Non-pigmented ciliary epithelial cell (primary cell): ENCODE results near the gene STXBP3.

ENCODE experiments used
- DNase-seq: peaks from one replicate; pipeline ENCODE4 v3.0.0-alpha.2; 2010; ENCODE audit warnings: low read depth

STXBP3 gene

GRCh38 chr1:108803548-108803947 lies 57.1 kb downstream of the STXBP3 start:
- no peak for DNase-seq

- no peak for DNase-seq
Observed at GRCh38 chr1:108808438-108808837, 62.0 kb downstream of the STXBP3 start.

GRCh38 chr1:108811611-108812010 lies 65.1 kb downstream of the STXBP3 start:
- no peak for DNase-seq

- no peak for DNase-seq
Observed at GRCh38 chr1:108813326-108813725, 66.9 kb downstream of the STXBP3 start.

GRCh38 chr1:108814343-108815125 lies 68.1 kb downstream of the STXBP3 start:
- DNase-seq, result no peak

GRCh38 chr1:108815566-108815965 lies 69.1 kb downstream of the STXBP3 start:
- no peak for DNase-seq

GRCh38 chr1:108816049-108816893 lies 69.8 kb downstream of the STXBP3 start:
- DNase-seq, result peak; percentile 76

- DNase-seq, result no peak
Observed at GRCh38 chr1:108817016-108817415, 70.5 kb downstream of the STXBP3 start.

- DNase-seq, result no peak
Observed at GRCh38 chr1:108817811-108818210, 71.3 kb downstream of the STXBP3 start.

GRCh38 chr1:108819878-108820277 lies 73.4 kb downstream of the STXBP3 start:
- DNase-seq, result no peak

GRCh38 chr1:108823632-108824031 lies 77.2 kb downstream of the STXBP3 start:
- no peak for DNase-seq

- DNase-seq, result no peak
Observed at GRCh38 chr1:108824051-108824450, 77.6 kb downstream of the STXBP3 start.

GRCh38 chr1:108826081-108826635 lies 79.7 kb downstream of the STXBP3 start:
- no peak for DNase-seq

GRCh38 chr1:108828074-108828961 lies 81.8 kb downstream of the STXBP3 start:
- DNase-seq, result no peak

GRCh38 chr1:108829498-108829916 lies 83.0 kb downstream of the STXBP3 start:
- DNase-seq, result no peak

GRCh38 chr1:108830119-108831008 lies 83.9 kb downstream of the STXBP3 start:
- DNase-seq, result peak; percentile 85

- DNase-seq, result no peak
Observed at GRCh38 chr1:108831225-108831624, 84.8 kb downstream of the STXBP3 start.

- no peak for DNase-seq
Observed at GRCh38 chr1:108832929-108833328, 86.5 kb downstream of the STXBP3 start.

- no peak for DNase-seq
Observed at GRCh38 chr1:108841703-108842102, 95.2 kb downstream of the STXBP3 start.

- DNase-seq, result no peak
Observed at GRCh38 chr1:108842525-108843181, 96.2 kb downstream of the STXBP3 start.
